Measurements from ENCODE around the gene ERBB4. TPM values are rescaled to one million over a fixed set of nuclear protein-coding genes. Genes with fewer than 3 reads are reported as not detected.

The ERBB4 gene
- total and polyA plus RNA-seq, 10 of the 15 experiments (the other 5 are each of a cell fraction or from before 2014, with no cell fraction given), result under 0.01 to 0.23 (median 0.01) TPM; not detected in 4

DNA sequence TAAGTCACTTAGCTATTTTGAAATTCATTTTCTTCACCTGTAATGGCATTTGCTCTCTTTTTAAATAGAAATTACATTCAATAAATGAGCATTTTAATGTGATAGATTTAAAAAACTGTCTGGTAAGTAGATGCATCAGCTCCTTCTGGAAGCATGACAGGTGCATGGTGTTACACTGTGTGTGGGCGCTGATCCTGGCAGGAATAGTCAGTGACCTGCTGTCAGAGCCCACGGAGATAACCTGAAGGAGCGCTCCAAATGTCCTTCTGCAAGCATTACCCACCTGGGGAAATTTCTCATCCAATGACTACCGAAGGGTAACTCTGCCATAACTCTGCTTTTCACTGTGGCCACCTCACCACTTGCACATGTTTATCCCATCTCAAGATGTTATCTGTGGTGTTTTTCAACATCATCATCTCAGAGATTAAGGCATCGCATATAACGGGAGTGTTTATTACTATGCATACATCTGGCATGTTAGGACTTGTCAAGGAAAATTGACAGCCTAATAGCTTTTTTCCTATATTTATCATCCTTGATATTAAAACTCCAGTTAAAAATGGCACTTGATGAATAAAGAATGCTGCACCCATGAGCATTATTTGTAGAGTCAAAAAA lies 637.3 kb downstream of the ERBB4 start (continued):
- TF ChIP-seq, protein P1, sequence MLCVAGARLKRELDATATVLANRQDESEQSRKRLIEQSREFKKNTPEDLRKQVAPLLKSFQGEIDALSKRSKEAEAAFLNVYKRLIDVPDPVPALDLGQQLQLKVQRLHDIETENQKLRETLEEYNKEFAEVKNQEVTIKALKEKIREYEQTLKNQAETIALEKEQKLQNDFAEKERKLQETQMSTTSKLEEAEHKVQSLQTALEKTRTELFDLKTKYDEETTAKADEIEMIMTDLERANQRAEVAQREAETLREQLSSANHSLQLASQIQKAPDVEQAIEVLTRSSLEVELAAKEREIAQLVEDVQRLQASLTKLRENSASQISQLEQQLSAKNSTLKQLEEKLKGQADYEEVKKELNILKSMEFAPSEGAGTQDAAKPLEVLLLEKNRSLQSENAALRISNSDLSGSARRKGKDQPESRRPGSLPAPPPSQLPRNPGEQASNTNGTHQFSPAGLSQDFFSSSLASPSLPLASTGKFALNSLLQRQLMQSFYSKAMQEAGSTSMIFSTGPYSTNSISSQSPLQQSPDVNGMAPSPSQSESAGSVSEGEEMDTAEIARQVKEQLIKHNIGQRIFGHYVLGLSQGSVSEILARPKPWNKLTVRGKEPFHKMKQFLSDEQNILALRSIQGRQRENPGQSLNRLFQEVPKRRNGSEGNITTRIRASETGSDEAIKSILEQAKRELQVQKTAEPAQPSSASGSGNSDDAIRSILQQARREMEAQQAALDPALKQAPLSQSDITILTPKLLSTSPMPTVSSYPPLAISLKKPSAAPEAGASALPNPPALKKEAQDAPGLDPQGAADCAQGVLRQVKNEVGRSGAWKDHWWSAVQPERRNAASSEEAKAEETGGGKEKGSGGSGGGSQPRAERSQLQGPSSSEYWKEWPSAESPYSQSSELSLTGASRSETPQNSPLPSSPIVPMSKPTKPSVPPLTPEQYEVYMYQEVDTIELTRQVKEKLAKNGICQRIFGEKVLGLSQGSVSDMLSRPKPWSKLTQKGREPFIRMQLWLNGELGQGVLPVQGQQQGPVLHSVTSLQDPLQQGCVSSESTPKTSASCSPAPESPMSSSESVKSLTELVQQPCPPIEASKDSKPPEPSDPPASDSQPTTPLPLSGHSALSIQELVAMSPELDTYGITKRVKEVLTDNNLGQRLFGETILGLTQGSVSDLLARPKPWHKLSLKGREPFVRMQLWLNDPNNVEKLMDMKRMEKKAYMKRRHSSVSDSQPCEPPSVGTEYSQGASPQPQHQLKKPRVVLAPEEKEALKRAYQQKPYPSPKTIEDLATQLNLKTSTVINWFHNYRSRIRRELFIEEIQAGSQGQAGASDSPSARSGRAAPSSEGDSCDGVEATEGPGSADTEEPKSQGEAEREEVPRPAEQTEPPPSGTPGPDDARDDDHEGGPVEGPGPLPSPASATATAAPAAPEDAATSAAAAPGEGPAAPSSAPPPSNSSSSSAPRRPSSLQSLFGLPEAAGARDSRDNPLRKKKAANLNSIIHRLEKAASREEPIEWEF (IDR thresholded peaks at IDR 0.05; ENCODE audit: insufficient replicate concordance, low read depth, low read length), result no peak
- no peak for TF ChIP-seq BMI1 (IDR thresholded peaks at IDR 0.05; ENCODE audit: borderline replicate concordance)
- TF ChIP-seq CBX3 (IDR thresholded peaks at IDR 0.05; ENCODE audit: borderline replicate concordance, low read depth), result no peak
- no peak for TF ChIP-seq CBFB (IDR thresholded peaks at IDR 0.05; ENCODE audit: low read depth)
- no peak for TF ChIP-seq CHD4 (IDR thresholded peaks at IDR 0.05)
- TF ChIP-seq HDGF (IDR thresholded peaks at IDR 0.05), result no peak
- TF ChIP-seq, protein P2, sequence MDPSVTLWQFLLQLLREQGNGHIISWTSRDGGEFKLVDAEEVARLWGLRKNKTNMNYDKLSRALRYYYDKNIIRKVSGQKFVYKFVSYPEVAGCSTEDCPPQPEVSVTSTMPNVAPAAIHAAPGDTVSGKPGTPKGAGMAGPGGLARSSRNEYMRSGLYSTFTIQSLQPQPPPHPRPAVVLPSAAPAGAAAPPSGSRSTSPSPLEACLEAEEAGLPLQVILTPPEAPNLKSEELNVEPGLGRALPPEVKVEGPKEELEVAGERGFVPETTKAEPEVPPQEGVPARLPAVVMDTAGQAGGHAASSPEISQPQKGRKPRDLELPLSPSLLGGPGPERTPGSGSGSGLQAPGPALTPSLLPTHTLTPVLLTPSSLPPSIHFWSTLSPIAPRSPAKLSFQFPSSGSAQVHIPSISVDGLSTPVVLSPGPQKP (IDR thresholded peaks at IDR 0.05; ENCODE audit: low read depth, low read length), result no peak
- TF ChIP-seq, protein P3, sequence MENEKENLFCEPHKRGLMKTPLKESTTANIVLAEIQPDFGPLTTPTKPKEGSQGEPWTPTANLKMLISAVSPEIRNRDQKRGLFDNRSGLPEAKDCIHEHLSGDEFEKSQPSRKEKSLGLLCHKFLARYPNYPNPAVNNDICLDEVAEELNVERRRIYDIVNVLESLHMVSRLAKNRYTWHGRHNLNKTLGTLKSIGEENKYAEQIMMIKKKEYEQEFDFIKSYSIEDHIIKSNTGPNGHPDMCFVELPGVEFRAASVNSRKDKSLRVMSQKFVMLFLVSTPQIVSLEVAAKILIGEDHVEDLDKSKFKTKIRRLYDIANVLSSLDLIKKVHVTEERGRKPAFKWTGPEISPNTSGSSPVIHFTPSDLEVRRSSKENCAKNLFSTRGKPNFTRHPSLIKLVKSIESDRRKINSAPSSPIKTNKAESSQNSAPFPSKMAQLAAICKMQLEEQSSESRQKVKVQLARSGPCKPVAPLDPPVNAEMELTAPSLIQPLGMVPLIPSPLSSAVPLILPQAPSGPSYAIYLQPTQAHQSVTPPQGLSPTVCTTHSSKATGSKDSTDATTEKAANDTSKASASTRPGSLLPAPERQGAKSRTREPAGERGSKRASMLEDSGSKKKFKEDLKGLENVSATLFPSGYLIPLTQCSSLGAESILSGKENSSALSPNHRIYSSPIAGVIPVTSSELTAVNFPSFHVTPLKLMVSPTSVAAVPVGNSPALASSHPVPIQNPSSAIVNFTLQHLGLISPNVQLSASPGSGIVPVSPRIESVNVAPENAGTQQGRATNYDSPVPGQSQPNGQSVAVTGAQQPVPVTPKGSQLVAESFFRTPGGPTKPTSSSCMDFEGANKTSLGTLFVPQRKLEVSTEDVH (IDR thresholded peaks at IDR 0.05; ENCODE audit: low read depth, partially characterized antibody), result no peak
- no peak for TF ChIP-seq RELA (IDR thresholded peaks at IDR 0.05; ENCODE audit: borderline replicate concordance, partially characterized antibody)
- no peak for TF ChIP-seq YBX1 (IDR thresholded peaks at IDR 0.05)
- no peak for TF ChIP-seq POLR2AphosphoS5 (IDR thresholded peaks at IDR 0.05; ENCODE audit: low read length)
- TF ChIP-seq, protein P4, sequence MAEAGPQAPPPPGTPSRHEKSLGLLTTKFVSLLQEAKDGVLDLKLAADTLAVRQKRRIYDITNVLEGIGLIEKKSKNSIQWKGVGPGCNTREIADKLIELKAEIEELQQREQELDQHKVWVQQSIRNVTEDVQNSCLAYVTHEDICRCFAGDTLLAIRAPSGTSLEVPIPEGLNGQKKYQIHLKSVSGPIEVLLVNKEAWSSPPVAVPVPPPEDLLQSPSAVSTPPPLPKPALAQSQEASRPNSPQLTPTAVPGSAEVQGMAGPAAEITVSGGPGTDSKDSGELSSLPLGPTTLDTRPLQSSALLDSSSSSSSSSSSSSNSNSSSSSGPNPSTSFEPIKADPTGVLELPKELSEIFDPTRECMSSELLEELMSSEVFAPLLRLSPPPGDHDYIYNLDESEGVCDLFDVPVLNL (IDR thresholded peaks at IDR 0.05; ENCODE audit: low read depth, low read length), result no peak
